K562 (cell line): ENCODE data around the gene GAB2.

ENCODE experiments used
- ZNF24 ChIP-seq: fragments of 450-650 bp; IDR thresholded peaks from 2 replicates; pipeline ENCODE4 v1.6.1; 2016
- TF ChIP-seq, protein P1 (sequence below): sonication (generic); formaldehyde crosslinking; IDR thresholded peaks from 2 replicates; pipeline ENCODE4 v1.8.1; 2023; ENCODE audit warnings: mild to moderate bottlenecking, missing genetic modification reagents, moderate library complexity

DNA sequence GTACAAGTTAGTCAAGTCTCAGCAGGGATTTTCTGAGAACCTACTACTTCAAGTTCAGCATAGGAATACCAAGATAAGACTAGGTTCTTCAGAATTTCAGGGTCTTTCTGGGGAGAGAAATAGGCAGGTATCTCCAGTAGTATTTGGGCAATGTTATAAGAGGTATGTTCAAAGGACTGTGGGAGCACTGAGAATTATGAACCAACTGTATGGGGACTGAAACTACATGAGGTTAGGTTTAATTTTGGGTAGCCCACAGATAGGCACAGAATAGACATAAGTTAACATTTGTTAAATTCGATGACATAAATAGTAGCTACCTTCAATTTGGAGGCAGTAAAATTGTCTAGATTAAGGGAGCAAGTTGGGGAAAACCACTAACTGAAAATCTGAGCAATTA, 9.2 kb upstream of the GAB2 start:
- TF ChIP-seq, protein P1, sequence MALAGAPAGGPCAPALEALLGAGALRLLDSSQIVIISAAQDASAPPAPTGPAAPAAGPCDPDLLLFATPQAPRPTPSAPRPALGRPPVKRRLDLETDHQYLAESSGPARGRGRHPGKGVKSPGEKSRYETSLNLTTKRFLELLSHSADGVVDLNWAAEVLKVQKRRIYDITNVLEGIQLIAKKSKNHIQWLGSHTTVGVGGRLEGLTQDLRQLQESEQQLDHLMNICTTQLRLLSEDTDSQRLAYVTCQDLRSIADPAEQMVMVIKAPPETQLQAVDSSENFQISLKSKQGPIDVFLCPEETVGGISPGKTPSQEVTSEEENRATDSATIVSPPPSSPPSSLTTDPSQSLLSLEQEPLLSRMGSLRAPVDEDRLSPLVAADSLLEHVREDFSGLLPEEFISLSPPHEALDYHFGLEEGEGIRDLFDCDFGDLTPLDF (CRISPR knock-in tag), result no peak
- TF ChIP-seq ZNF24, result no peak
